Posterior vena cava (tissue), 2 donors: ENCODE data around the gene HSPA12A. TPM values are rescaled to one million over a fixed set of nuclear protein-coding genes. Genes with fewer than 3 reads are reported as not detected.
"Not testable (repeated sequence)": the region's sequence is repeated elsewhere in the genome, so short reads cannot be mapped to it uniquely, and the experiment has no call there.

Experiments
- DNase-seq: peaks from one replicate; pipeline ENCODE4 v3.0.0-alpha.2; 2020; ENCODE audit warnings: low spot score
- intact Hi-C, 2 donors: fragments of 100-400 bp; cut with DNase I; formaldehyde crosslinking; loops; one replicate each; pipeline versions ENCODE4 v1.14.1 to v1.14.2; 2022 to 2023
- total RNA-seq, 2 donors: library from RNA; stranded (reverse); fragmentation: NEBNext Ultra II Directional; extraction: Animal tissue kit (Norgen Biotek cat#: 25700); gene quantifications; one replicate each; pipeline ENCODE4 v1.2.1, GENCODE V29; 2021
- donor health status: DM: yes; HTN: yes; CAD: no.
- donor health status: DM: yes; HTN: yes; CAD: no.

HSPA12A gene
- total RNA-seq, 2 donors from 2014 or later, result 20.5 to 20.8 TPM

DNA sequence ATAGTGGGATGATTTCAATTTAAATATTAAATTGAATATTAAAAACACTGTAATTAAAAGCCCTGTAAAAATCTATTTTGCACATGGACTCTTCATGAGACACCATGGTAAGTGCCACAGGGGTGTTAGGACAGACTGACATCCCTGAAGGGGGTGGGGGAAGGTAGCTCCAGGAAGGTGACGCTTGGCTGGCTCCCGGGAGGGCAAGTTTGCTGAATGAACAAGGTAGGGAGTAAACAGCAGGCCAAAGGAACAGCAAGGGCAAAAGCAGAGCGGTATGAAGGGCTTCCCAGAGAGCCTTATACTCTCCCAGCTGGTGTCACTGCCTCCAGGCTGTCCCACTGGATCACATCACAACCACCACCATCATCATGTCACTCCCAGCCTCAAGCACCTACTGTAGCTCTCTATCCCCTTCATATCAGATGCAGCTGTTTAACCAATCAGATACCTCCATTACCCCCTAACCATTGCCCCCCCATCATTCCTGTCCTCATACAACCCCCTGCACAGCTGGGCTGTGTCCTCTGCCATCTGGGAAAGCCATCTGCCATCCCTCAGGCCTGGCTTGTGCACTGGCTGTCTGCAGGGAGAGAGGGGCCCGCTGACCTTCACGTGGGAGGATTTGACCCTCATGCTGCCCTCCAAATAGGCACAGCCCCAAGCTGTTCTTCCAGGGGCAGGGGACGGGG lies 19.5 kb downstream of the HSPA12A start:
- intact Hi-C loops, result no loop called here
- peak; percentile 14 for DNase-seq

- intact Hi-C loops, result loop anchor here in 1 of 2 donors (1.0 kb wide), 1 partner anchor 20 kb away; no protein-coding TSS in a partner anchor
- peak; percentile 67 for DNase-seq
Observed at GRCh38 chr10:116721547-116722392, 20.6 kb downstream of the HSPA12A start.

DNA sequence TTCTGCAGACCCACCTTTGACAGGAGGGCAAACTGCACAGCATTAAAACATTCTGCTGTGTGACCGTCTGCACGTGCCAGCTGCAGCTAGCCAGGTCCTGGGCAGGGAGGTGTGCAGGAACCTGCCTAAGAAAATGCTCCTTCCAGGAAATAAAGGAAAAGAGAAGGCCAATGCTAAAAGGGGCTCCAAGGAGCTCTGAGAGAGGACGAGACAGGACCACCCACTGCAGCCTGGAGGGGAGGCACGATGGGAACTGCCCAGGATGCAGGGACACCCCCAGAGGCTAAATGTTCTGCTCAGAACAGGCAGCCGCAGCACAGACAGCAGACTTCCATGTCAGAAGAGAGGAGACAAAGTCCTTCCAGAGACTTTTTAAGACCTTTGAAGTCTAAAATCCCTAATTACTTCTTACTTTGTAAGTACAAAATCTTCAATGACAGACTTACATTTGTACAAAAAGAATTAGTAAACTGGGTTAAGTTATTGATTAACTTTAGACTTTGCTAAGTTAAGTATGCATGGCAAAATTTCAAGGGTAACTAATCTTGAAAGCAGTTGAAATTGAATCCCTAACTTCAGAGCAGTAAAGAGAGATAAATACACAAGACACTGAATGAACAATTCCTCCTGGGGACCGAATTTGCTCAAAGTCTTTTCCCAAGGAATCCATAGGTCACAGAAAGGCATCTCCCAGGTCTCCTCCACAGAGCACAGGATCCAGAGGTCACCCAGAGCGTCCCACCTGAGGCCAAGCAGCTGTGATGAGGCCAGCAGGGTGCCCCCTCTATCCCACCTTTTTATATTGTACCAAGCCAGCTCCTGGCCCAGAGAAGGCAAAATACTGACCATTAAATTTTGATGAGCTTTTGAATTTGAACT lies 21.5 kb downstream of the HSPA12A start:
- intact Hi-C loops, result loop anchor here in 1 of 2 donors (1.0 kb wide), 1 partner anchor 20 kb away; no protein-coding TSS in a partner anchor
- peak; percentile 29 for DNase-seq

- DNase-seq, result peak; percentile 73
- intact Hi-C loops, result no loop called here
Observed at GRCh38 chr10:116720241-116720643, 22.1 kb downstream of the HSPA12A start.

DNA sequence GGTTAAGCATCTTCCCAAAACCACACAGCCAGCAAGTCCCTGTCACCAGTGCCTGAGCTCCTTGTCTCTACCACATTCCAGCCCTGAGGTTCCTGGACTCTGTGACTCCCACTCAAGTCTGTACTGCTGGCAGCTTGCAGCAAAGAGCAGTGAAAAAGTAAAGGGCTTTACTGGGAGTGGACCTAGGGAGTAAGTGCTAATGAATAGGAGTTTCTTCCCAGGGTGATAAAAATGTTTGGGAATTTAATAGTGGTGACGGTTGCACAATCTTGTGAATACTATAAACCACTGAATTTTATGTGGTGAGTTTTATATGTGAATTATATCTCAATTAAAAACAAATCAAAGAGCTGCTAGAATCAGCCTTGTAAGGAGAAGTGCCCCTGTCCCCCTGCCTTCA lies 22.6 kb downstream of the HSPA12A start:
- DNase-seq, result peak; percentile 25
- intact Hi-C loops, result no loop called here

- intact Hi-C loops, result no loop called here
- peak; percentile 53 for DNase-seq
Observed at GRCh38 chr10:116718058-116718457, 24.3 kb downstream of the HSPA12A start.

- DNase-seq, result peak; percentile 63
- intact Hi-C loops, result no loop called here
Observed at GRCh38 chr10:116716381-116716780, 26.0 kb downstream of the HSPA12A start.

GRCh38 chr10:116715839-116716377 lies 26.5 kb downstream of the HSPA12A start:
- DNase-seq, result peak; percentile 58
- intact Hi-C loops, result no loop called here

DNA sequence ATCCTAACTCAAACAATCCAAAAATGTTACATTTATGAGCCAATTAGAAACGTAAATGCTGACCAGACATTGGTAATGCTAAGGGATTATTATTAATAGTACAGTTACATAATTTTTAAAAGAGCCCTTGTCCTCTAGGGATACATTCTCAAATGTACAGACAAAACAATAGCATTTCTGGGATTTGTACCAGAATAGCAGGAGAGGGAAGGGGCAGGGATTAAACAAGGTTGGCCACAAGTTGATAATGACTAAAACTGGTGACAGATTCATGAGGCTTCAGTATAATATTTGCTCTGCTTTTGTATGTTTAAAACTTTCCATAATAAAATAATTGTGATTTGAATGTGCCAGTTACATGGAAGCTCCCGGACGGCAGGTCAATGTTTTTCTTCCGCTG lies 27.0 kb downstream of the HSPA12A start:
- intact Hi-C loops, result no loop called here
- no peak for DNase-seq

GRCh38 chr10:116713846-116714245 lies 28.5 kb downstream of the HSPA12A start:
- intact Hi-C loops, result no loop called here
- DNase-seq, result no peak

DNA sequence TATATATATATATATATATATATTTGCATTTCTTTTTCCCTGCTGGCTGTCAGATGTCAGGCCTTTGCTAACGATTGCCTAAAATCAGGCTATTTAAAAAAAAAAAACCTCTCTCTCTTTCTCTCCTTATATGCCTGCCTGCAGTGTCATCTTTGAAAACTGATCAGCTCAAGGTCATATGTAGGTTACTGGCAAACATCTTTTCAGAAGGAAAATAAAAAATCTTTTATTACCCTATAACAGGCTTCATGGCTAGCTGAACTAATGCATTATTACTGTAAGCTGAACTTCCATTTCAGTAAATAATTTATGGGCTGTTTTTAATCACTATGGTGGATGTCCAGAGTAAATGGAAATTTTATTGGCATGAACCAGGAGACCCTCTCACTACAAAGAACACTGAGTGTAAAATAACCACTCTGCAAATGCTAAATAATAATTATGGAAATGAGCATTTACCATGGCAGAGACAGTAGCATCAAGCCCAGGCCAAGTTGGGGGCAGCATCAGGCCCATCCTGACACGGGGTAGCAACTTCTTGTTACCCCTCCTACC lies 29.3 kb downstream of the HSPA12A start:
- no peak for DNase-seq
- intact Hi-C loops, result no loop called here

DNA sequence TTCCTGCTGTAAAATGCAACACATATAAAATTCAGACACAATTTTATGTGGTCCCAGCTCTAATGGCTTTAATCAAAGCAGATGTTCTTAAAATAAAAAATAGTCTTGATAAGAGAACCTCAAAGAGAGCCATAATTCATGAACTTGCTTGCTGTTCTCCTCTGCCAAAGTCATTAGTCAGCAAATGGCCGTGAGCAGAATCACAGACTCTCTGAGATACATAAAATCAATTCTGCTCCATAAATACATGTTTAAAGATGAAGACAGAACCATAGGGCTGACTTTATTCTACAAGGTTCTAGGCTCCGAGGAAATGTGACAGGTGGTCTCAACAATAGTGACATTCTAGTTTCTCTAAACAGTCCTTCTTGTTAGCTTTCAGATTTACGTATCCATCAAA lies 29.8 kb downstream of the HSPA12A start:
- intact Hi-C loops, result no loop called here
- no peak for DNase-seq

- intact Hi-C loops, result not testable (repeated sequence)
- peak; percentile 16 for DNase-seq
Observed at GRCh38 chr10:116711803-116712202, 30.6 kb downstream of the HSPA12A start.

DNA sequence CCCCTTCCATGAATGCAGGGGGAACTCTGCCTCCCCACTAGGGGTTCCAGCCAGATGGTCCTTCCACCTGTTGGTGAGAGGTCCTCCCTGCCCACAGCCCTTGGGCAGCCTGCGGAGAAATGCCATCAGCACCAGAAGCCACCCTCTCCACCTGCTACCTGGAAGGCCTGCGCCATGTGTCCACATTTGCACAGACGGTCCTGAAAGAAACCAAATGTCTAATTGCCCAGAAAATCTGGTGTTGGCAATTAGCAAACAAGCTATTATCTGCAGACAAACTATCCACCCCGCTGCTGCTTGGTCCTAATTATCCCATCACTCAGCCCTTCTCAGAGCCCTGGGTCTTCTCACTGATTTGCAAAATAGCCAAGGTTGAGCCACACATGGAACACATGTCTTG lies 32.3 kb downstream of the HSPA12A start:
- intact Hi-C loops, result no loop called here

GRCh38 chr10:116708877-116709276 lies 33.5 kb downstream of the HSPA12A start:
- intact Hi-C loops, result no loop called here
- peak; percentile 45 for DNase-seq

More for the DNA sequence above, 32.3 kb downstream of the HSPA12A start:
- DNase-seq, result peak; percentile 47

DNA sequence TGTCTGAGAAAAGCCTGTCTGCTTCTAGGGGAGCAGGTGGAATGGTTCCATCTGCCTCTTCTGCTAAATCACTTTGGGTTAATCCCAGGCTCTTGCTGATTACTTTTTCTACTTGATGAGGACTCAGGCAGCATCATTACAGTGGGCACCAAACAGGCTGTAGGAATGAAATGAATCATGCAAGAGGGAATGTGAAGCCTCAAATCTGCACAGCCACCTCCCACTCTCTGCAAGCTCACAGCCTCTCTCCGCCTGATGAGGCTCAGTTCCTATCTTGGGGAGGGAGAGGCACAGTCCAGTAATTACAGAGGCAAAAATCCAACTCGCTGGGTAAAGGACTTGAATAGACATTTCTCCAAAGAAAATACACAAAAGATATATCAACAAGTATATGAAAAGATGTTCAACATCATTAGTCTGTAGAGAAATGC lies 34.0 kb downstream of the HSPA12A start:
- intact Hi-C loops, result no loop called here
- peak; percentile 51 for DNase-seq

GRCh38 chr10:116707981-116708380 lies 34.4 kb downstream of the HSPA12A start:
- intact Hi-C loops, result no loop called here
- peak; percentile 51 for DNase-seq

DNA sequence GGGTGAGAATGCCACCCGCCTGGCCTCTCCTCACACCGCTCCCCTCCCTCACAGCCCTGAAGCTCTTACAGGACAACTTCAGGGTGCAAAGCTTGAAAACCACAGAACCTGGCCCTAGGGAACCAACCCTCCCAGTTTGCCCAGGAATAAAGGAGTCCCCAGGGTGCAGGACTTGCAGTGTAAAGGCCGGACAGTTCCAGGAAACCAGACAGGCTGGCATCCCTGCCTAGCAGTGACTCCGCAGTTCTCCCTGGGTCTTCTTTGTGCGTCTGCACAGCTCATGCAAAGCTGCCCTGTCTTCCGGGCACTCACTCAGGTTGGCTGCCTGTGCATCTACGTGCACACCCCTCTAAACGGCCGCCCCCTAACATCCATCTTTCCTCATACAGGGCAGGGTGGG lies 36.1 kb downstream of the HSPA12A start:
- DNase-seq, result peak; percentile 41
- intact Hi-C loops, result no loop called here

DNA sequence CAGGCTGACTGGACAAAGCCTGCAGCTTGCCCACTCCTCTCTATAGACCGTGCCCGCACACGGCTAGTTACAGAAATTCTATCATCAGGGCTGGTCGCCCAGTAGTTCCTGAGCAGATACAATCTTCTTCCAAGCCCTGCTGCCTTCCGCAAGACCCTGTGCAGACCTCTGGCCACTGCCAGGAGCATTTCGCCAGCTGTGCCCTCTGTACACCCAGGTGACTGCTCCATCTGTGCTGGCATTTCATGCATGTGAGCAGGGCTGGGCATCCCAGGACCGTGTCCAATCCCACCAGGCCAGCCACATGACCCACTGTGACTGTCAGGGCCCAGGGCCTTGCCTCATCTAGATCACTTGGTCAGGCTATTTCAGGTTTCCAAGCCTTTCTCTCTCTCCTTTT lies 36.9 kb downstream of the HSPA12A start:
- intact Hi-C loops, result no loop called here
- no peak for DNase-seq
